Posterior vena cava (tissue), 2 donors: ENCODE results near the gene FOXJ3. TPM values are rescaled to one million over a fixed set of nuclear protein-coding genes. Genes with fewer than 3 reads are reported as not detected.

ENCODE experiments used
- DNase-seq: peaks from one replicate; pipeline ENCODE4 v3.0.0-alpha.2; 2020; ENCODE audit warnings: low spot score
- intact Hi-C, 2 donors: fragments of 100-400 bp; cut with DNase I; formaldehyde crosslinking; loops; one replicate each; pipeline versions ENCODE4 v1.14.1 to v1.14.2; 2022 to 2023
- total RNA-seq, 2 donors: library from RNA; stranded (reverse); fragmentation: NEBNext Ultra II Directional; extraction: Animal tissue kit (Norgen Biotek cat#: 25700); gene quantifications; one replicate each; pipeline ENCODE4 v1.2.1, GENCODE V29; 2021
- donor health status: DM: yes; HTN: yes; CAD: no.
- donor health status: DM: yes; HTN: yes; CAD: no.

Gene FOXJ3
- total RNA-seq, 2 donors from 2014 or later: 44.3 to 45.4 TPM

DNA sequence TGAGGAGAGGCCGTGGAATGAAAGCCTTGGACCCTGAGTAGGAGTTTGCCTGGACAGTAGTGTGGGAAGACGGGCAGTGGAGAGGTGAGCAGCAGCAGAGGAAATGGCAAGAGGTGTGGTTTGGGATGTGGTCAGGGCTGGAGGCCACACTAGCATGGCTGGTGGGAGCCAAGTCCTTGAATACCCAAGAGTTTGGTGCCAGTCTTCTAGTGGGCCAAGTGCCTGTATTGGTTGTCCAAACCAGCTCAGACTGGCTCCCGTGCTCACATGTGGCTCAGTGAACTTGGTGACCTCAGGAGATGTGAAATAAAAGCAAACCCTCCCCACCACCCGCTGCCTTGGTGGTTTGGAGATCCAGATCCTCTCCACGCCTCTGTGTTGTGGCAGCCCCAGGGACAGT lies 172.9 kb downstream of the FOXJ3 start:
- no peak for DNase-seq
- intact Hi-C loops: no loop called here

DNA sequence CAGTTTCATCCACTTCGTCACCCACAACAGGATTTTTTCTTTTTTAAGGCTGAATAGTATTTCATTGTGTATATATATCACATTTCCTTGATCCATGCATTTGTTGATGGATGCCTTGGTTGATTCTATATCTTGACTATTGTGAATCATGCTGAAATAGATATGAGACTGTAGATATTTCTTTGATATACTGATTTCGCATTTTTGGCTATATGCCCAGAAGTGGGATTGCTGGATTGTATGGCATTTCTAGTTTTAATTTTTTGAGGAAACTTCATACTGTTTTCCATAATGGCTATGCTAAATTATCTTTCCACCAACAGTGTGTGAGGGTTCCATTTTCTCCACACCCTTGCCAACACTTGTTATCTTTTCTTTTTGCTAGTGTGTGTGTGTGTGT lies 176.8 kb downstream of the FOXJ3 start:
- DNase-seq: no peak
- intact Hi-C loops: no loop called here

DNA sequence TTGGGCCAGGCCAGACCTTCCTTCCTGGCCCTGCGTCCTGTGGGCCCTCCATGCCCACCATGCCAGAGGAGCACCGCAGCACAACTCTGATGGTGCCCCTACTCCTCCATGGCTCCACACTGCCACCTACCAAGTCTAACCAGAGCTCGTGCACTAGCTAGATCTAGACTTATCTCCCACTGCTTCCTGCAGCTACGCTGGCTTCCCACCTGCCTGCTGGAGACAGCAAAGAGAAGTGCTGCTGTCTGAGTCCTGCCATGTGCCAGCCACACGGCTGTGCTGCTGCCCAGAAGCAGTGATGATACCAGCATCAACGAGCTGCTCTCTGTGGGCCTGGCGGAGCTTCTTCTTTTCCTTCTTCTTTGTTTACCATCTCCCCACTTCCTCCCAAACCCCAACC lies 177.4 kb downstream of the FOXJ3 start:
- intact Hi-C loops: no loop called here
- DNase-seq: no peak

DNA sequence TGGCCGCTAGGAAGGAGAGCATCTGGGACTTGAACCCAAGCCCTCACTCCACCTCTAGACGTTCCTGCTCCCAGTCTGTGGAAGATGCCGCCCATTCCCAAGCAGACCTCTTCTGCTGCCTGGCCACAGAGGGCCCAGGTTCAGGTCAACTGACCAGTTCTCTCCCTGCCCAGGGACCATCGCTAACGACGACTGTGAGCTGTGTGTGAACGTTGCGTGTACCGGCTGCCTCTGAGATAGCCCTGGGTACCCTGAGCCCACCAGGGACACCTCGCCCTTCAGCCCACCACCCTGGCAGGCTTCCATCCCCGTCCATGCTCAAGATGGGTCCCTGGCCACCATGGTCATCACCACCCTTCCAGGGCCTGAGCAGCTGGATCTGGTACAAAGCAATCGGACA lies 179.7 kb downstream of the FOXJ3 start:
- intact Hi-C loops: no loop called here
- DNase-seq: no peak

DNA sequence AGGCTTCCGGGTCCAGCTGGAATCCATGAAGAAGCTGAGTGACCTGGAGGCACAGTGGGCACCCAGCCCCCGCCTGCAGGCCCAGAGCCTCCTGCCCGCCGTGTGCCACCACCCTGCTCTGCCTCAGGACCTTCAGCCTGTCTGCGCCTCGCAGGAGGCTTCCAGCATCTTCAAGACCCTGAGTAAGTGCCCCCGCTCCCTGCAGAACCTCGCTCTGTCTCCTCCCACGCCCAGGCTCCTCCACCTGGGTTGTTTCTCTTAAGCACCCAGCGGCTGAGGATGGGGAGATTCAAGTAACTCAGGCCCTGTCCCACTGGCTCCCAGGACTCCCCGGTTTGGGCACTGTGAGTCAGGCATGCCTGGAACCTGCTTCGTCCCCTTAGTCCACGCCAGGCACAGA lies 180.3 kb downstream of the FOXJ3 start:
- intact Hi-C loops: no loop called here
- DNase-seq: no peak

DNA sequence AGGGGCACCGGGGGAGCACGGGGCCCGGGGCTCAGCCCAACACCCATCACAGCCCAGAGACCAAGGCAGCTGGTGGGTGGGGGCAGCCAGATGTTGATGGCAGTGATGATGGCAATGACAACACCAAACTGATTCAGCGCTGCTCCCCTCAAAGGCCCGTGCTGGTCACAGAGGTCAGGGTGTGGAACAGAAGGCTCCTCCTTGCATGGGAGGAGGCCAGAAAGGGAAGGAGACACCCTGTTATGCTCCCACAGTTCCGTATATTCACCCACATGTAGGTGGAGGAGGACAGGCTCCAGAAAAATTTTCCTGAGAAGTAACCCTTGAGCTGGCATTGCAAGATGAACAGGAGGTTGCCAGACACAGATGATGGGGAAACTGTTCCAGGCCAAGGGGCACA lies 181.4 kb downstream of the FOXJ3 start:
- DNase-seq: no peak
- intact Hi-C loops: no loop called here

DNA sequence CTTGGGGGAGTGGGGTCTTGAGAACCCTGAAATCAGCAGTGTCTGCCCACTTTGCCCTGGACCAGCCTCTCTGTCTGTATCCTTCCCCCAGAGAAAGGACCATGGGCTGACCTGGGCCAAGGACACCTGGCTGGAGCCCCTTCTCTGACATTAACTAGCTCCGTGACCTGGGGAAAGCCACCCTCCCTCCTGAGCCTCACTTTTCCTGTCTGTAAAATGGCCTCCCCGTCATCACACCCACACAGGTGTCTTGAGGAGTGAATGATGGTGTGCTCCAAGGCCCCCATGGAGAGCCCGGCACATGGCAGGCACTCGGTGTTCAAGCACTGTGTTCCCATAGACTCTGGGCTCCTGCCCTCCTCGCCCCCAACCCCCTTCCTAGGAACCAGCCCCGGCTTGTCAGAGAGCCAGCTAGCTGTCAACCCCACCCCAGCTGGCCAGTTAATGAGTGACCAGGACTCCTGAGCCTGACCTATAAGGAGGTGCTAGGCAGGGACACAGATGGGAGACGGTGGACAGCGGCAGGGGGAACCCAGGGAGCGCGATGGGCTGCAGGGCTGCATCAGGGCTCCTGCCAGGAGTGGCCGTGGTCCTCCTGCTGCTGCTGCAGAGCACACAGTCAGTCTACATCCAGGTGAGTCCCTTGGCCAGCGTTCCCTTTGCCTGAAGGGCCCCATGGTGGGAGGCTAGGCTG lies 182.0 kb downstream of the FOXJ3 start, which contains the start of gene GUCA2B:
GUCA2B (plus strand) TSS at position 504 of the 694 bp plus-strand sequence; CDS start at position 545, 41 bp downstream.
- intact Hi-C loops: no loop called here
- DNase-seq: no peak

DNA sequence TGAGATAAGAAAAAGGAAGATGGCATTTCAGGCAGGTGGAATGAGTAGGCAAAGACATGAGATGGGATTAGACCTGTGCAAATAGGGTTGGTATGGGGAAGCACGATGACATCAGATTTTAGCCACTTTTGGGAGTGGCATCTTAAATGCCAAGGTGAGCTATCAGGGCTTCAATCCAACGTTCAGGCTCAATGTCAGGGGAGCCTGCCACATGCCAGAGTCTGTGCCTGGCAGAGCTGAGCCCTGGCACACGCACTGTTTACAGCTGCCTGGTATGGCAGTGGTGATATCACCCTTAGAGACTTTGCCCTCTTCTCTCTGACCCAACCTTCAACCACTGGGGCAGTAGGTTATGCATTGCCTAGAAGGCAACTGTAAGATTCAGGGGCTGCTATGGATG lies 182.9 kb downstream of the FOXJ3 start:
- intact Hi-C loops: no loop called here
- DNase-seq: no peak

DNA sequence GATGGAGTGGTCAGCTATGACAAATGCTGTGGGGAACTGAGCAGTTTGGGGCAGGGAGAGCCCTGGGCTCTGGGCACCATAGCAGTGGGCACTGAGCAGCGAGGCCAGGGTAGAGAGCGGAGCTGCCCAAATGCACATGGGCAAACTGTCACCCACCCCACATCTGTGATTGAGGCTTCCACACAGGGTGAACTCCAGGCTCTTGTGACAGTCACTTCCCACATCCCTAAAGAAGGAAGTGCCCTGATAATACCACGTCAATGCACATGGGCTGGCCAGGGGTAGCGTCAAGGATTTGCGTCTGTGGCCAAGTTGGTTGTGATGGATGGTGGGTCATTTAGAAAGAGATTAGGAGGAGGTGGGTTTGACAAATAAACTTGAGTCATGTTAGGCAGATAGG lies 184.4 kb downstream of the FOXJ3 start:
- intact Hi-C loops: no loop called here
- DNase-seq: no peak

DNA sequence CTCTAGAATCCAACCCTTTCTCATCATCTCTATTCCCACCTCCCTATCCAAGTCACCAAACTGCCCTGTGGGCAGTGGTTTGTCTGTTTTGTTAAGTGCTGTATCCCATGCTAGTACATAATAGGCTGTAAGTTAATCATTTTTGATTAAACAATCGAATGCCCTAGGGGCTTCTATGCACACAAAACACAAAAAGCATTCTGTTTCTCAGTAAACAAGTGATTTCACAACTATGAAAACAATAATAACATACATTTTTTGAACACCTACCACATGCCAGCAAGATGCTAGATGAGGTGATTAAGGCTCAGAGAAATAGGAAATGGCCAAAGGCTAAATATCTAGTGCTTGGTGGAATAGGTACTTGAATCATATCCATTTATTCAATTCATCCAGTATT lies 186.9 kb downstream of the FOXJ3 start:
- intact Hi-C loops: no loop called here
- no peak for DNase-seq

DNA sequence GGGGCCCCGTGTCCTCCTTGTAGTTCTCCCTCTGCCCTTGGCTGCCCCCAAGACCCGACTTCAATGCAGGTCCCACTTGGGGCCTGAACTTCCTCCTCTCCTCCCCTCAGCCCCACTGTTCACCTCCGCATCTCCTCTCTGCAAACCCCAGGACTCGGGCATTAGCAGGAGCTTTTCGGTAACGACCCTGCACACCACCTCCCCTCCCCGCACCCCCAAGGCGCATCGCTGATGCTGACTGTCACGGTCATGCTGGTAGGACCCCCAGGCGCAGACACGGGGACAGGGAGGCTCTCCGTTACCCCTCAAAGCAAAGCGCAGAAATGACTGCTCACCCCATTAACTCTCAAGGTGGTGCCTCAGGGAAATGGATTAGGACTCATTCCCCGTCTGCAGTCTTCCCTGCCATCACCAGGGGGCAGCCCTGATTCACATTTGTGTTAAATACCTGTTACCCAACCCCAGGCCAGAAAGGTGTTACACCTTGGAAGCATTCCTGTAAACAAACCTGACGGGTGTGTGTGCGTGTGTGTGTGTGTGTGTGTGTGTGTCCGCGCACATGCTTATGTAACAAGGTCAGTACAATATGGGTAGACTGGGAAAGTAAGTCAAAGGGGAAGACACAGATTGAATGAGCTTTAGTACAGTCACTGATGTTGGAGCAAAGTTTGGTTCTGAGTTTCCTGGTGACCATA lies 188.3 kb downstream of the FOXJ3 start:
- no peak for DNase-seq
- intact Hi-C loops: no loop called here

DNA sequence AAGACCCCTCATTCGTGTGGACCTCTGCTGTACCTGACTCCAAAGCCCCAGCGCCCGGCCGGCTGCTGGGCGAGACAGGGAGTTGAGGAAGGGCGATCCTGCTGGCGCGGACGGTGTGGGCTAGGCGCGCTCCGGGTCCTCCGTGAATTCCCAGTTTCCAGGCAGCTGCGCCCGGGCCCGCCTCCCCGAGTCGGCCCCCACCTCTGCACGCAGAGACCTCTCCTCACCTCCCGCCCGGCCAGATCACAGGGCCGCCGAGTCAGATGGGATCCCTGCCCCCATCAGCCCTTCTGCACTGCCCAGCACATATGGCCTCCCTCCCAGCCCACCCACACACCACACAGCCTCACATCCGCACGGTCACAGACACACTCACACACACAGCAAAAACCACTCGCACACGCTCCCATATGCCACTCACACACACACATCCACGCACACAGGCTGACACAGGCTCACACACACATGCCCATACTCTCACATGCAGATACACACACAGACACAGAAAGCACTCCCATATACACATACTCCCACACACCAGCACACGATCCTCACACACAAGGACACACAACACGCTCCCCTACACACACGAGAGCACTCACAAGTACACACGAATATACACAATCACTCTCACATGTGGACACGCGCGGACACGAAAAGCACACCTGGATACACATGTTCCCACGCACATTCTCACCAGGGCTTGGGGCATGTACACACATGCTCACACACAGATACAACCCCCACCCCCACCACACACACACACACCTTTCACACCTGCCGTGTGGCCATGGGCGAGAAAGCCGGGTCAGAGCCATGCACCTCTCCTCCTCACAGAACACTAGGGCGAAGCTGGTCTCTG lies 189.0 kb downstream of the FOXJ3 start:
- DNase-seq: no peak
- intact Hi-C loops: no loop called here

DNA sequence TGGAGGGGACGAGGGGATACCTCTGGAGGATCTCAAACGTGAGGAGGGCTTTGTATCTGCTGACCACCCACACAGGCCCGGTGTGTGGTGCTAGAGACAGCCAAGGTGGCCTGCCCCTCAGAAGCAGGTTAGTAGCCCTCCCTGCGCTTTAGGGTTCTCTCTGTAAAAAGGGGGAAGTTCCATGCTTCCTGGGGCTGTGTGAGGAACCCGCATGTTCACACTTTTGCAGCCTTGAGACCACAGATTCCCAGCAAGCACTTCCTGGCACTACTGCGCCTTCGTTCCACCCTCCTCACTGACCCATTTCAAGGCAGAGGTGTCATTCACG lies 189.7 kb downstream of the FOXJ3 start:
- DNase-seq: no peak
- intact Hi-C loops: no loop called here

DNA sequence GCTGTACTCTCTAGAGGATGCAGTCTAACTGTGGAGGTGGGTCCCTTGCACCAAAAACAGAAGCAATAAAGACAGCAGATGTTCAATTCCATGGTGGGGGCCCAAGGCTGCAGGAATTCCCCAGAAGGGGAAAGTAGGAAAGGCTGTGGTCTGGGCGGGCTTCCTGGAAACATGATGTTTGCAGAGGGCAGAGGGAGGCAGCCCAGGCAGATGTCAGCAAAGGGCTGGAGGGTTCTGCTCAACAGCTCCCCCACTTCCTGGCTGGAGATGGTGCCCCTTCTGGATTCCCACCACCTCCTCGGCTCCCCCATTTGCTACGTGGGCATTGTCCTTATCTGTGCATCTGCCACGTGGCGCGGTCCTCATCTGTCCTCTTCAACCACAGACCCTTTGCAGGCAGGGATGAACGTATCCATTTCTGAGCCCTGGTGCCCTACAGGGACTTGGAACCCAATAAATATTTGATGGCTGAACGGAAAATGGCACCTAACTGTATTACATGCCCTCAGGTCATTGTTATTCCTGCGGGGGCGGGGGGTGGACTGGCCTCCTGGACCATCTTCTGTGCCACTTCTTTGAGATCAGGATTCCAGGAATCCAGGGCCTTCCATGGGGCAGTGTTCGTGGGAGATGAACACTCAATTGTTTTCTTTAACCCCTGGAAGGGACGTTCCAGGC lies 190.2 kb downstream of the FOXJ3 start:
- no peak for DNase-seq
- intact Hi-C loops: no loop called here

DNA sequence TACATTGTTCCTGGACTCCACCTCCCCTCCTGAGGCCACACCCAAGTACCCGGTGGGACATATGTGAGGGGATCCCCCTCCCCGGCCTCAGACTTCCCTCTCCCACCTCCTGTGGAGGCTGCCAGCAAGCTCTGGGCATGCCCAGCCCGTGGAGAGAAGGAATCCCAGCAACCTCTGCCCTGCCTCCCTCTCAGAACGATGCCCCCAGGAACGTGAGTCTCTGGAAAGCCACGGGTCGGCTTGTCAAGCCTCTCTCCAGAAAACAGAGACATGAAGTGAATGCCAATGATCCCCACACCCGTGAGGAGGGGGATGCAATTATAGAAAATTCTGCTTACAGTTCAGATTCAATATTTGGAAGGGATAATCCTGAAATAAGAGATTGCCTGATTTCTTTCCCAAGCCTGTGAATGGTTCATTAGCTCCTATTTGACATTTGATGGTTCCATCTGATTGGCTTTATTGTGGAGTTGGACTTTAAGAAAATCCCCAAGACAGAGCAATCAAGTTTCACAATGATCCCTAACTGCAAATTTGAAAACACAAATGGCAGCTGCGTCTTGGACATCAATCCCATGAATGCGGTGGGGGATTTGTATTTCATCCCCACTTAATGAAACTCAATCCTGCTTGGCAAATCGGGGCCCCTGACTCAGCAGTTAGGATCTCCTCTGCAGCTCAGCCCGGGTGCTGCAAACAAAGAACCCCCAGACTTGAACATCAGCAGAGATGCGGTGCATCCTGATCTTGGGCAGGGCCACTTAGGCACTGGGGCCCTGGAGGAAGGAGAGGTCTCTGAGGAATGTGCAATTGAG lies 190.9 kb downstream of the FOXJ3 start:
- intact Hi-C loops: no loop called here
- no peak for DNase-seq

DNA sequence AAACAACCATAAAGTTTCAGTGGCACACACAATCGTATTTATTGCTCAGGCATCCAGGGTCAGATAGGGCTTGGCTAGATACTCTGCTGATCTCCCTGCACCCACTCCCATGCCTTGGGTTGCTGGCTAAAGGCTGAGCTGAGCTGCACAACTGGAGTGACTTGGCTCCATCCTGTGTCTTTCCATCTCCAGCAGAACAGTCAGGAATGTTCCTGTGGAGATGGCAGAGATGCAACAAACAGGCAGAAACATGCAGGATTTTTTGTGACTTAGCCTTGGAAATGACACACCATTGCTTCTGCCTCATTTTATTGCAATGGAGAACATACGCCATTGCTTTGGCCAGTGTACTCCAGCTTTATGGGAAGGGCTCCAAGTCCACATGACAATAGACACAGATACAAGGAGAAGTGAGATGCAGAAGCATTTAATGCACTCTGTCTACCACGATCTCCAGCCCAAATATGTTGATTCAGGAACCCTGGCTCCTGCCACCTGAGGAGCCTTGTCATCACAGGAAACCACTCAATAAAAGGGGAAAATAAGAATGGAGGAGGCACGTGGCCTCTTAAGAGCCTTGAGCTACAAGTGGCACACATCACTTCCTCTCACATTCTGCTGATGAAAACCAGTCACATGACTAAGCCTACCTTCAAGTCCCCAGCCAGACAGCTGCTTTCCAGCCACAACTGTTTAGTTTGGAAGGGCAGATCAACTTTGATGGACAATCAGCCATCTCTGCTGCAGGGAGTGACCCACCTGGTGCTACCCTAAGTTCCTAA lies 191.9 kb downstream of the FOXJ3 start:
- no peak for DNase-seq
- intact Hi-C loops: no loop called here

DNA sequence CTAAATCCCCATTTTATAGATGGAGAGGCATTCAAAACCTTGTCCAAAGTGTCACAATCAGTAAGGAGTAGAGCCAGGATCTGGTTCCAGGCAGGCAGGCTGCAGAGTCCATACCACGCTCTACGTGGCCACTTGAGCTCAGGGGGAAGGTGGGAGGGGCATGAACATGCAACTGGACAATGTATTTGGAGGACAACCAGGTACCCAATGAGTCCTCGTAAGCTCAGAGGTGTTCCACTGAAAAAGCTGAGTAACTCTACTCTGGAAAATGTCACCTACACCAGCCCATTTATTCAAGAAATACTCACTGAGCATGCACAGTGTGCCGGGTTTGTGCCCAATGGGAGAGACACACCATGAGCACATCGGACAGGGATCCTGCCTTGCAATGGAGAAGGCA lies 193.1 kb downstream of the FOXJ3 start:
- intact Hi-C loops: no loop called here
- DNase-seq: no peak

DNA sequence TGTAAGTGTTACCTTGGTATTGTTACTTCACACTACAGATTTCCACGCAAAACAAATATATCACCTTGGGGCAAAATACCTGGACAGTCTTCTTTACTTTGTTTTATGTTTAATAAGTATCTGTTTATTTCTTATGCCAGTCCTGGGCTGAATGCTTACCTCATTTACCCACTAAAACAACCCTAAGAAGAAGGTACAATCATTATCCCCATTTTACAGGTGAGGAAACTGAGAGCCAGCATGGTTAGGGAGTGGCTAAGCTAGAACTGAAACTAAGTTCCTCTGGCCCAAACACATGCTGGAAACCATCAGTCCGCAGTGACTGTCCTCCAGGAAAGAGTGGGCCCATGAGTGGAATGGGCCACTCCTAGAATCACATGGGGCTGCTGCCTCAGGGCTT lies 194.8 kb downstream of the FOXJ3 start:
- intact Hi-C loops: no loop called here

More for the DNA sequence above, 194.8 kb downstream of the FOXJ3 start:
- no peak for DNase-seq
